Right forelimb (tissue), 1 donor: ENCODE results near the gene CATSPERE.
A peak's percentile ranks its signal among the peaks of the same experiment; 100 is the strongest.
"Not testable (repeated sequence)": the region's sequence is repeated elsewhere in the genome, so short reads cannot be mapped to it uniquely, and the experiment has no call there.

Experiments
- DNase-seq: peaks from one replicate; pipeline ENCODE4 v3.0.0-alpha.2; 2018

The CATSPERE gene

DNA sequence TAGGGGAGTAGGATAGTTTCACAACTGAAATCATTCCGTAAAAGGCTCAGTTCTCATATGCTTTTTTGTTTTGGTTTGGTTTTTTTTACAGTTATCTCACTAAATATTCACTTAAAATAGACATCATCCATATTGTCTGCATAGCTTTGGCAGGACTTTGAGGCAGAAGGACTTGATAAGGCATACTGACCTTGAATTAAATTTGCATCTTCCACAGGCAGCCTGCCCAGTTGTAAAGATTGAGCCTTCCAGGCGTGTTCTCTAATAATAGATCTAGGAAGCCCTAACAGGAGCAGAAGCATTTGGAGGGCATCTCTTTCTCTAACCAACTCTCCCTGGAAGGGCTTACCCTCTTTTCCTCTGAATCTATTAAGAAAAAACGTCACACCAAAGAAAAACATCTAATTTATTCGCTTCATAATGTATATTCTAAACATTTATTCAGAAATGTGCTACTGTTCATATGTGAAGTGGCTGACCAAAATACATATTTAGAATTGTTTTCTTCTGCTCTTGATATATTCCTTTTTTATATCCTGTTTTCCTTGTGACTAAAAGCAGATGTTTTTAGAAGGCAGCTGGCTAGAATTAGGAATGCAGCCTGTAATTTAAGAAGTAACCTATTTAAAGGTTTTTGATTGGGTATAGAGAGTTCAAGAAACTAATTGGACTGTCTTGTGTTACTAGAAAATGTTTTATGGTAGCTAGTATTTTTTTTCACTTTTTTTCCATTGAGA, 212.0 kb downstream of the CATSPERE start:
- DNase-seq: peak; percentile 48

- DNase-seq: no peak
Observed at GRCh38 chr1:244674446-244674845, 213.4 kb downstream of the CATSPERE start.

GRCh38 chr1:244675167-244675566, 214.1 kb downstream of the CATSPERE start:
- DNase-seq: no peak

GRCh38 chr1:244678697-244679096, 217.6 kb downstream of the CATSPERE start:
- no peak for DNase-seq

DNA sequence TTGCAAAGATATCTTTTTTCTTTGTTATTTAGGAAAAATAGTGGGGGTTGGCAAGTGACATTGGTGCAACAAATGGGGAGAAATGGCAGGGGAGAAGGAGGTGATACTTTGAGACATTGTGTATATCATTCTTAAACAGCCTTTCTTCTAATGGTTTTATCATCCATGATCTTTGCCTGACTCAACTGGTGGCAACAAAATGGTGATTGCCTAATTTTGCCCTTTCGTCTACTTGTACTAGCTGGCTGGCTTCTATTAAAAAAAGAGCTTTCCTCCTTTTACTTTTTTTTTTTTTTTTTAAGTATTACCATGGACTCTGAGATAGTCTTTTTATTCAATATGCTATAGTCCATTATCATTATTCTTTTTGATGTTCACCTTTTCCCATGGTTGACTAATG, 219.6 kb downstream of the CATSPERE start:
- no peak for DNase-seq

GRCh38 chr1:244682087-244682486, 221.0 kb downstream of the CATSPERE start:
- DNase-seq: not testable (repeated sequence)
